EH (cell line): ENCODE measurements around the gene RBCK1.
A peak's percentile ranks its signal among the peaks of the same experiment; 100 is the strongest.
"Not testable (repeated sequence)": the region's sequence is repeated elsewhere in the genome, so short reads cannot be mapped to it uniquely, and the experiment has no call there.

ENCODE experiments used
- DNase-seq: peaks from one replicate; pipeline ENCODE4 v3.0.0-alpha.2; 2015; ENCODE audit warnings: low read depth

Gene RBCK1

DNA sequence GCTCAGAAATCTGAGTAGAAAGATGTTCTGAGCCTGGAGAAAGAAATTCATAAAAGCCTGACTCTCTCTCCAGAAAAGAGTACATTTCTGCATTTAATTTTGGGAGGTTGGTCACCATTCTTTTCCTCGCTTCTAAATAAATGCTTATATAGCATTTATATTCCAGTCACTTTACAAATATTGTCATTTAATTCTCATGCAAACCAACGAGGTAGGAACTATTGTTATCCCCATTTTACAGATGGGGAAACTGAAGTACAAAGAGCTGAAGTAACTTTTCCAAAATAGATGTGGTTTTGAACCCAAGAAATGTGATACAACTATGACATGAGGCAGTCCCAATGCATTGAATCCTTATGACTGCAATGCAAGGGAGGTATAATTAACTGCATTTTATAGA, 32.0 kb upstream of the RBCK1 start:
- DNase-seq: no peak

DNA sequence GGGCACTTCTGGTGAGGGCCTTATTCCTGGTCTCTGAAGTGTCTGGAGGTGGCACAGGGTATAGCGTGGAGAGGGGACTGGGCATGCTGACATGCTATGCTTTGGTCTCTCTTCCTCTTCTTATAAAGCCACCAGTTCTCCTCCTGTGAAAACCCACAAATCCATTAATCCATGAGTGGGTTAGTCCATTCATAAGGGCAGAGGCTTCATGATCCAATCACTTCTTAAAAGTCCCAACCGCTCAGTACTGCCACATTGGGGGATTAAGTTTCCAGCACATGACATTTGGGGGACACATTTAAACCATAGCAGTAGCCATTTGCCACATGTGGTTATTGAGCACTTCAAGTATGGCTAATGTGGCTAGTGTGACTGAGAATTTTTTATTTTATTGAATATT, 31.3 kb upstream of the RBCK1 start:
- no peak for DNase-seq

DNA sequence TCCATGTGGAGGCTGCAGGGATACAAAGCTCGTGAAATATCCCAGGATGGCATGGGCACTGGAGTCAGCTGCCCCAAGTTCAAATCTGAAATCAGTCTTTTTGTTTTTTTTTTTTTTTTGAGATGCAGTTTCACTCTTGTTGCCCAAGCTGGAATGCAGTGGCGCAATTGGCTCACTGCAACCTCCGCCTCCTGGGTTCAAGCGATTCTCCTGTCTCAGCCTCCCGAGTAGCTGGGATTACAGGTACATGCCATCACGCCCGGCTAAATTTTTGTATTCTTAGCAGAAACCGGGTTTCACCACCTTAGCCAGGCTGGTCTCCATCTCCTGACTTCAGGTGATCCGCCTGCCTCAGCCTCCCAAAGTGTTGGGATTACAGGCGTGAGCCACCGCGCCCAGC, 30.5 kb upstream of the RBCK1 start:
- DNase-seq: not testable (repeated sequence)

GRCh38 chr20:378961-379336, 29.1 kb upstream of the RBCK1 start:
- DNase-seq: no peak

- peak; percentile 74 for DNase-seq
These were observed 27.1 kb upstream of the RBCK1 start for GRCh38 chr20:380763-381580.

GRCh38 chr20:381581-382290, 26.4 kb upstream of the RBCK1 start:
- peak; percentile 86 for DNase-seq

- DNase-seq: no peak
These were observed 25.6 kb upstream of the RBCK1 start for GRCh38 chr20:382291-383115.

DNA sequence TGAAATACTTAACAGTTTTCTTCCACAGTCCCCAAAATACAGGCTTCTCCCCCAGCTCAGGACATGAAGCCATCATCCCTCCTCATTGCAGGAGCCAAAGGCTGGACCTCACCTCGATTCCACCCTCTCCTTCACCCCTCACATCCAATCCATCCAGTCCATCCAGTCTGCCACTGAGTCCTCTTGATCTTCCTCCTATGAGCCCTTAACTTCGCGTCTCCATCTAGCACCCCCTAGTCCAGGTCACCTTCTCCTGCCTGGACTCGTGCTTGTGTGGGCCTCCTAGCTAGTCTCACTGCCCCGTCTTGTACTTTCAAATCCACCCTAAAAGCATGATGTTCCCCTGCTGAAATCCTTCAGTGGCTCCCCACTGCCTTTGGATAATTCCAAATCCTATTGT, 24.2 kb upstream of the RBCK1 start:
- no peak for DNase-seq

DNA sequence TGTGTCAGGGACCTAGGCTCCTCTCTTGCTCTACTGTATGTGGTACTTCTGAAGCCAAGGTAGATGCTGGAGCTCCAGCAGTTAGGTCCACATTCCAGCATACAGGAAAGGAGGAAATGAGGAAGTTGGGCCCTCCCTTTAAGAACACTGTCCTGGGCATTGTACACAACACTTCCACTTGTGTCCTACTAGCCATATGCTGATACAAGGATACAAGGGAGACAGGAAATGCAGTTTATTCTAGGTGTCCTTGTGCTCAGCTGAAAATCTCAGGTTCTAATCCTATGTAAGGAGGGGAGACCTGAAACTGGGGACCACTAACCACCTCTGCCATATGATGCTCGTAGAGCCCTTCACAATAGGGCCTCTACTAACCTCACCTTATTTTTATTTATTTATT, 23.4 kb upstream of the RBCK1 start:
- DNase-seq: no peak

DNA sequence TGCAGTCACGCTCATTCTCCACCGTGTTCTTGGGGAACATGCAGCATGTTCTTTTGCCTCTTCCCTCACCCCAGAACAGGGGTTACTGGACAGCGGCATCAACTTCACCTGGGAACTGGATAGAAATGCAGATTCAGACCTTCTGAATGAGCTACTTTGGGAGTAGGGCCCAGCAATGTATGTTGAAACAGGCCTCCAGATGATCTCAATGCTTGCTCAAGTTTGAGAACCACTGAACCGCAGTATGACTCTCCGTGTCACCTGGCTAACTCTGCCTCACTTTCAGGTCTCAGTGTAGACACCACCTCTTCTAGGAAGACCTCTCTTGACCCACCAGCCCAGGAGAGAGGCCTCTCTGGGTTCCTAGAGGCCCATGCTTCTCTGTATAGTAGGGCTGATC, 22.7 kb upstream of the RBCK1 start:
- DNase-seq: no peak

DNA sequence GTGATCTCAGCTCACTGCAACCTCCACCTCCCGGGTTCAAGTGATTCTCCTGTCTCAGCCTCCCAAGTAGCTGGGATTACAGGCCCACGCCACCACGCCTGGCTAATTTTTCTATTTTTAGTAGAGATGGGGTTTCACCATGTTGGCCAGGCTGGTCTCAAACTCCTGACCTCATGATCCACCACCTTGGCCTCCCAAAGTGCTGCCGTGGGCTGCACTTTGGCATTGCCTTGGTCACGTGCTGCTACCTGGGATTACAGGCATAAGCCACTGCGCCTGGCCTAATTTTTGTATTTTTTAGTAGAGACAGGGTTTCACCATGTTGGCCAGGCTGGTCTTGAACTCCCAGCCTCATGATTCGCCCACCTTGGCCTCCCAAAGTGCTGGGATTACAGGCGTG, 21.5 kb upstream of the RBCK1 start:
- DNase-seq: not testable (repeated sequence)

GRCh38 chr20:387520-387919, 20.6 kb upstream of the RBCK1 start:
- no peak for DNase-seq

- no peak for DNase-seq
These were observed 19.8 kb upstream of the RBCK1 start for GRCh38 chr20:388034-388994.

- no peak for DNase-seq
These were observed 18.9 kb upstream of the RBCK1 start for GRCh38 chr20:389220-389619.

DNA sequence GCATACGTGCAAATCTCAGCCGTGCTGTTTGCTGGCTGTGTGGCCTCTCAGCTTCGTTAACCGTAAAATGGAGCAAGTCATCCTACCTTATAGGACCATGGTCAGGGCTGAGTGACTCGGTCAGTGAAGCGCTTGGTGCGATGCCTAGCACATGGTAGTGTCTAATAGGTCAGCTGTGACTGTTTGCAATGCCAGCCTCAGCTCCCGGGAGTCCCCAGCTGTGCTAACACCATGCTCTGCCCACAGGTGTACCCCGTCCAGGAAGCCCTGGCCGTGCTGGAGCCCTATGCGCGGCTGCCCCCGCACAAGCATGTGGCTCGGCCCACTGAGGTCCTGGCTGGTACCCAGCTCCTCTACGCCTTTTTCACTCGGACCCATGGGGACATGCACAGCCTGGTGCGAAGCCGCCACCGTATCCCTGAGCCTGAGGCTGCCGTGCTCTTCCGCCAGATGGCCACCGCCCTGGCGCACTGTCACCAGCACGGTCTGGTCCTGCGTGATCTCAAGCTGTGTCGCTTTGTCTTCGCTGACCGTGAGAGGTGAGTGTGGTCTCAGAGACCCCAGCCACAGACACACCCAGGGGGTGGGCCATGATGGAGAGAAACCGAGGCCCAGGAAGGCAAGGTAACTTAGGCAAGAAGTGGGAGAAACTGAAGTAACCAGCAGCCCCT, 16.9 kb upstream of the RBCK1 start:
- no peak for DNase-seq

GRCh38 chr20:393296-393695, 14.8 kb upstream of the RBCK1 start:
- not testable (repeated sequence) for DNase-seq

GRCh38 chr20:396252-396618, 11.9 kb upstream of the RBCK1 start:
- DNase-seq: no peak

- DNase-seq: no peak
These were observed 11.3 kb upstream of the RBCK1 start for GRCh38 chr20:396619-397431.

DNA sequence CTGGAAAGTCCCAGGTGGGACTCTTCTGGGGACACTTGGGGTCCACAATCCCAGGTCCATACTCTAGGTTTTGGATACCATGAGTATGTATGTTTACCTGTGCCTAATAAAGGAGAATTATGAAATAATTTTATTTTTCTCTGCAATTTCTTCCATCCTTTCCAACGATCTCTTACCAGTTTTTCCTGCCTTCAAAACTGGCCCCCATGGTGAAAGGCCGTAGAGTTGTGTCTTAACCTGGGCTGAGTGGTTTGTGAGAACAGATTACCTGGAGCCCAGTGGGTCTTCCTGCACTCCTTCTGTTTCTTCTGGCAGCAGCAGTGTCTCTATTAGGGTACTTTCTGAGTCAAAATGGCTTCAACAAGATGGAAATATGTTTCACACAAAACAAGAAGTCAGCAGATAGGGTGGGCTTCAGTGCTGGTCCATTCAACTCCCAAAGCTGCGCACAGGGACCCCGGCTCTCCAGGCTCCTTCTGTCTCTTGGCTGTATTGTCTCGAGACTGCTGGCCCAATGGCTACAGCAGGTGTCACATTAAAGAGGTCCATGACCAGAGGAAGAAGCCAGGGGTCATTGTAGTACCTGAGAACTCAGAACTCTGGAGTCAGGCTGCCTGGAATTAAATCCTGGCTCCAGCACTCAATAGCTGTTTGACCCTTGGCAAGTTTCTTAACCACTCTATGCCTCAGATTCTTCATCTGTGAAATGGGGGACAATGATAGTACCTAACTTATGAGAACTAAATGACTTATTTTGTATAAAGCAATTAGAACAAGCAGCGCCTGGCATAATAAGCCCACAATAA, 10.5 kb upstream of the RBCK1 start:
- DNase-seq: no peak
